GM18519 (cell line): Measurements from ENCODE around the gene MDM1.

Experiments
- ATAC-seq: cut with Tn5 transposase; IDR thresholded peaks from one replicate; pipeline ENCODE4 v1.9.1; 2021; ENCODE audit warnings: mild to moderate bottlenecking, moderate library complexity; ENCODE audit not compliant: unreplicated experiment, low FRiP score

MDM1 gene

DNA sequence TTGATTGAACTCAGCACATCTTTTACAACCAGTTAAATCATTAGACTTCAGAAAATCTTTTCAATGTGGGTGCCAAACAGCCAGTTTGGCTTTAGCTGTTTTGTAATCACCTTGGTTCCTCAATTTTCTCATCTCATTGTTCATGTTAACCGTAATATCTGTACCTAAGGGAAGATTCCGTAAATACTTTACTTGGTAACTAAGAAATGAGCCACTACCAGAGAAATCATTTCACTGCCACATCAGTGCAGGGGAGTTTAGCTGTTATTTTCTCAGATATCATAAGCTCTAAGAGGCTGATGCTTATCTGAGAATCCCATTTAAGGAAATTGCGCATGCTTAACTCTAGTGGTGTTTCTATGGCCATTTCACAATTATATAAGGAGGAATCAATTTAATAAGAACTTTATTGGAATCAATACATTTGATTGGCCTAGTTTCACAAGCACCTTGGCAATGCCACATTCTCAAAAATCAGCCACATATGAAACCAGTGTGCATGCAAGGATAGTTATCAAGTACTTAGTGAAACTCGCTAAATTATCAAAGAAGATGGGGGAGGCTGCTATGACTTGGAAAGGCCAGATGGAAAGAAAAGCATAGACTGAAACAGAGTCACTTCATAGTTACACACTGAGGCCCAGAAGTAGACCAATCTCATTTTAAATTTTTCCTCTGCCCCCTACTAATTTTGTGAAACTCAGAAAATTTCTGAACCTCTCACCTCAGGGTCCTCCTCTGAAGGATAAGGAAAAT lies 50.7 kb downstream of the MDM1 start:
- ATAC-seq, result no peak

DNA sequence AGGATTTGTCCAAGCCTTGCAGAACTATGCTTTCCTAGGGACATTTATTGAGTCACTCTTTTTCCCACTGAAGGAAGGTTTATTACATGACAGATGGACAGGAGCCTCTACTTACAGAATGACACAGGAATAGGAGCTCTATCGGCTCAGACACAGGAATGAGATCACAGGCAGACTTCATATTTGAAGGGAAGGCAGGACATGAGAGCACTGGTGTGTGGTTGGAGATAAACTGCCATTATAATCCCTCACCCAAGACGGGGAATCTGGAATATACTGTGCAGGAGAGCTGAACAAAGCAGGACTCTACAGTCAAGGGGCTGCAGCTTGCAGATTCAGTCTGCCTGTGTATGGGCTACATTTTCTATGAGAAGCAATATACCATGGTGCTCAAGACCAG lies 51.9 kb downstream of the MDM1 start:
- ATAC-seq, result no peak

DNA sequence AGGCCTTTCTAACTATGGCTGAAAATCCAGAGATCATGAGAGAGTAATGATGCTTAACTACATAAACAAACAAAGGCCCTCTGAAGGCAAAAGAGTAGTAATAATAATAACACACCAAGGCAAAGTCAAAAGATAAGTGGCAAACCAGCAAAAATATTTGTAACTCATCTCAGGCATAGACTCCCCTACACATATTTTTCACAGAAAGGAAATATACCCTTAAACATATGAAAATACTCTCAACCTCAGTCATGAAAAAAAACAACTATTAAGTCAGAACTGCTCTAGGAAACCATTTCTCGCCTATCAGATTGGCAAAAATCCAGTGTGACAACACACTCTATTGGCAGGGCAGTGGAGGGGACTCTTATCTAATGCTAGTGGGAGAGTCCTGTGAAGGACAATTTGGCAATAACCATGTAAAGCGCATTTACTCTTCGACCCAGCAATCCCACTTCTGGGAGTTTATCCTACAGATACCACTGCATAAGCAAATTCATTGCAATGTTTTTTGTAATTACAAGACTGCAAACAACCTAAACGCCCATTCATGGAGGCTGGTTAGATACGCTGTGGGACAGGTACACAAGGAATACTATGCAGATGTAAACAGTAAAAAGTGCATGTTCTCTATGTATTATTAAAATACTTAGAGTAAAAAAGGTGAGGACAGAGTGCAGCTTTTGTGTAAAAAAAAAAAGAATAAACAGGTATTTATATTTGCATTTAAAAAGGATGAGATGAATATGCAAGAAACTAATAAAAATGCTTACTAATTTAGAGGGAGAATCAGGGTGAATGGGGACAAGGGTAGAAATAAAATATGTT lies 52.7 kb downstream of the MDM1 start:
- ATAC-seq, result no peak

DNA sequence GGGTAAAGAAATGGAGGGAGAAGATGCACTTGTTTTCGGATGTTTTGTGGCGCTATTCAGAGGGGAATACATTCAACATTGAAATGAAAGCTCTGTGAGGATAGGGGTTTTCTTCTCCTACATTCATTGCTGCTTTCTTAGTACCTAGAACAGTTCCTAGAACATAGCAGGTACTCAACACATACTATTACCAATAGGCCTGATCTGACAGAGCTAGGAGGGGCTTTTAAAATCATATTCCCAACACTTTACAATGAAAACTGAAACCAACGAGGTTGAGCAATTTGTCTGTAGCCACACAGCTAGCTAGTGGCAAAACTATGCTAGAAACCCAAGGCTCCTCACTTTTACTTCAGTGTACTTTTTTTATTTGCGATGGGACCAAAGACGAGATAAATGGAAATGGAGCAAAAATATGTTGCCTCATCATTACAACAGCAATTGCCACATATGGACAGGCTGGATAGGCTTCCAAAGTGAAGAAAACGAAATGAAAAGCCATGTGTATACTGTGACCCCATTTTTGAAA lies 55.7 kb downstream of the MDM1 start:
- ATAC-seq, result no peak

DNA sequence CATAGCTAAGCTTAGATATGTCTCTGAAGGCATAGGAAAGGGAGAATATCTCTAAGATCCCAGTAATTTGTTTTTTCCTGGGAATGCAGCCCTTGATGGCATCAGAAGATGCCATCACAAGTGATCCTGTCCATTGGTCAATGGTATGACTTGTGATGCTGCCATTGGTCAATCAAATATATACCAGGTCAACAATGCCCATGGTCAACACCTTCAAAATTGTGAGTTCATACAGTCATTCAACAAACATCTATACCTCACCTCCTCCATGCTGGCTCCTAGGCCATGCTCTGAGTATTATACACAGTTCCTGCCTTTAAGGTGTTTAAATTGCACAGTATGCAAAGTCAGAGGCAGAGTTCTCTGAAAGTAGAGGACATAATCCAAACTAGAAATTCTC lies 59.4 kb downstream of the MDM1 start:
- ATAC-seq, result no peak

DNA sequence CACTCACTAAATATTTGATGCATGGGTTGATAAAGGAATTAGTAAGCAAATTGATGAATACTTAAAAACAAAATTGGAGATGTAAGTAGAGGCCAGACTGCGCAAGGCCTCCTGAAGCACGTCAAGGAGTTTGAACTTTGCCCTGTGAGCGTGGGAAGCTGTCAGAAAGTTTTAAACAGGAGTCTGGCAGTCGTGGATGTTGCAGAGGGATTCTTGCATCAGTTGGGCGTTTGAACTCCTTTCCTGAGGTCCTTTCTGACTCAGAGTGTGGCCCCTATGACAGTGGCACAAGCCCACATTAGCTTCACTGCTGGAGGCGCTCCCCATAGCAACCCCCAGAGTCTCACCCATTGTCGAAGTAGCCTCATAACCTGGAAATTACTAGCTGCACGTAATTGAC lies 60.8 kb downstream of the MDM1 start:
- no peak for ATAC-seq

DNA sequence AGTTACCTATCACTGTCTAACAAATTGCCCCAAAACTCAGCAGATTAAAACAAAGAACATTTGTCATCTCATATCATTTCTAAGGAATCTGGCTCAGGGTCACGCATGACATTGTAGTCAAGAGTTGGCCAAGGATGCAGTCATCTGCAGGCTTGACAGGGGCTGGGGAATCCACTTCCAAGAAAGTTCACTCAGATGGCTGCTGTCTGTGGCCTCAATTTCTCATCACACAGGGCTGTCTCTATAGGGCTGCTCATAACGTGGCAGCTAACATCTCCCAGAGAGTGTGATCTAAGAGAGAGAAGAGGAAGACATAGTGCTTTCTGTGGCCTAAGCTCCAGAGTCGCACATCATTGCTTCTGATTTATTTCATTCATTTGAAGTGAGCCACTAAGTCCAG lies 61.8 kb downstream of the MDM1 start:
- no peak for ATAC-seq

DNA sequence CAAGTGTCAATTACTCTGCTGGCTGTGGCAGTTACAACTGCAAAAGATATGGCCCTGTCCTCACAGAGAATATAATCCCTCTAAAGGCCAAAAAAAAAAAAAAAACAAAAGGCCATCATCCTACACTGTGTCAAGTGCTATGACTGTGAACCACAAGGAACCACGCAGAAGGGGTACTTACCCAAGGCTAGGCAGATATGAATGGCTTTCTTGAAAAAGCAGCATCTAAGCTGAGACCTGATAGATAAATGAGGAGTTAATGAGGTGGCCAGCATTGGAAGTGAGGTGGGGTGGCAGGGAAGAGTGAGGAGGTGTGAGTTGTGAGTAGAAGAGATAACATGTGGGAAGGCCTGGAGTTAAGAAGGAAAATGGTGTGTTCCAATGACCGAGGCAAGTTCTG lies 62.4 kb downstream of the MDM1 start:
- no peak for ATAC-seq

DNA sequence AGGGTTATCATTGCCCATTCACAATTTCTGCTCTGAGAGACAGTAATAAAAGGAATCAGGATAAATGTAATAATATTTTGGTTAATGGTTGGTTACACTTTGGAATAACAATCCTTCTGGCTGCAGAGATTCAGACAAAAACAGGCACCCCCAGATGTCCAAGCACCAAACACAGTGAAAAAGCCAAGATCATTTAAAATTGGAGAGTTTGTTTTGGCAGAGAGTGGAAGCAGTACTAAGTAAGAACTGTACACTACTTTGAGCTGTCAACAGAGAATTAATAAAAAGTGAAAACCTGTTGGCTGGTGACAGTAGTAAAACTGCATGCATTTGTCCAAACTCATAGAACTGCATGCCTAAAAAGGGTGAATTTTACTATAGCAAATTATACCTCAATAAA lies 63.2 kb downstream of the MDM1 start:
- ATAC-seq, result no peak

DNA sequence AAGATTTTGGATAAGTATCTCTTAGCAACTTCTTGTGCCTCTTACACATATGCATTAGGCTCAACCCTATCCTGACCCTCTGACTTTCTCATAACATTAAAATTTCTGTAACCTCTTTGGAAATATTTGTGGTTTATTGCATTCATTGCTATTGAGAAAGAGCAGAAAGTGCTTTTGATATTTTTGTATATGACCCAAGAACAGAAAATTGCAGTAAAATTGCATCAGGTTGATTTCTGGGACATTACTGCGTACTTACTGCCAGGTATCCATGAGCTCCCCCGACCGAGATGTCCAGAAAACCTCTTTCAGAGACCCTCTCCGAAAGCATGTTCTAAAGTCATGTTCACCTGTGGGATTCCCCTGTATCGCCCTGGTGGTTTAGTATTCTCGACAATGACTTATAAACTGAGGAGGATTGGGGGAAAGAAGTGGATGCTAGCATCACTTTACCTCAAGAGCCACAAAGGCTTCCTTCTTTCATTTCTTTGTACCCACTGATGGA lies 64.2 kb downstream of the MDM1 start:
- ATAC-seq, result no peak

DNA sequence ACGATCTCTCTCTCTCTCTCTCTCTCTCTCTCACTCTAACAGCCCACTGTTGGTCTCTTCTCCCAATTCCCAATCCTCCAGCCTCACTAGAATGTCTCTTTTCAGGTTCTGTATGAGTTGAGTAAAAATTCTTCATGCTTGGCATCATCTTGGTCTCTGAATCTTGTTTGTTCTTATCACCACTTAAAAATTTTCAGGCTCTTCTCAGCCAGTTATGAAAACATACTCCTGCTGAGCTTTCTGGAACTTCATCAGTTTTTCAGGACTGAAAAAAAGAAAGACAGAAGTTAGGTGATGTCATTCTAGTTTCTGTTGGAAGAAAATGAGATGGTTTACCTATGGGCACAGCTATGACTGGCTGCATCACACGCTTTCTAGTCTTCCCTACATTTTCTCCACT lies 67.3 kb downstream of the MDM1 start:
- no peak for ATAC-seq

DNA sequence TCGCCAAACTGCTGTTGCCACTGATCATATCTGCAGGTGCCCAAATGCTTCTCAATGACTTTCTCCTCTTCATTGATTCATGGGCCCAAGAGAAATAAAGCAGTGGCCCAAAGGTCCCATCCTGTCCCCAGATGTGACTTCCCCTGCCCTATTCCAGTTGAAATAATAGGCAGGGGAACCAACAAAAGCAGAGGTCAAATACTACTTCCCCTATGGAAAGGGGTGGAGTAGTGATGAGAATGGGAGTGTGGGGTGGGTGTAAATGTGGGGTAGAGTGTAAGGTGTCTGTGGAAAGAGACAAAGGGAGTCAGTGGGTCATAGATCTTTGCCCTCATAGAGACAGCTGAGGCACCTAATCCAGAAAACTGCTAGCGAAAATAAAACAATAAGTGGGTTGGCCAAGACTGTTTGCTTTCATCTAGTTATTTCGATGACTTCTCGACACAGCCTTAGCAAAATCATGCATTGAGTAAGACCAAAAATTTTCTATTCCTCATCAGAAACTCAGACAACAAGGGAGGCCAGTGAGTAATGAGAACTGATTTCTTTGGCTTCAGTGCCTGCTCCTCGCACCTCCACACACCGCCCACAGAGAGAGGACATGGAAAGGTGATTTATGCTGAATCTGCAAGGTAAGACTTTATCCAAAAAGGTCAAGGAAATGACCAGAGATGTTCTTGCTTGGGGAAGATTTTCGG lies 67.9 kb downstream of the MDM1 start:
- ATAC-seq, result no peak

DNA sequence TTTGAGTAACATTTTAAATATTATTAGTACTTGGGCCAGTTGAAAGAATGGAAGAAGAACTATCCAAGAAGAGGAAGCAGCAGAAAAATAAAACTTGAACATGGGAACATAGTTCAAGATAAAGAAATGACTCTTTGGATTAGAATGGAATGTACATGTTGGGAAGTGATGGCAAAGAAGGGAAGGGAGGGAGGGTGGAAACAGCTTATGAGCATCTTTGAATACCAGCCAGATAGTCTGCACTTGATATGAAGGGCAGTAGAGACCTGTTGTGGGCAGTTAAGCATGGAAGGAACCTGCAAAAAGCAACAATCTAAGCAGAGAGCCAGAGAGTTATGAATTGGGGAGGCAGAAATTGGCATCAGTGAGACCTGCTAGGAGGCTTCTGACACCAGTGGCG lies 68.8 kb downstream of the MDM1 start:
- ATAC-seq, result no peak

DNA sequence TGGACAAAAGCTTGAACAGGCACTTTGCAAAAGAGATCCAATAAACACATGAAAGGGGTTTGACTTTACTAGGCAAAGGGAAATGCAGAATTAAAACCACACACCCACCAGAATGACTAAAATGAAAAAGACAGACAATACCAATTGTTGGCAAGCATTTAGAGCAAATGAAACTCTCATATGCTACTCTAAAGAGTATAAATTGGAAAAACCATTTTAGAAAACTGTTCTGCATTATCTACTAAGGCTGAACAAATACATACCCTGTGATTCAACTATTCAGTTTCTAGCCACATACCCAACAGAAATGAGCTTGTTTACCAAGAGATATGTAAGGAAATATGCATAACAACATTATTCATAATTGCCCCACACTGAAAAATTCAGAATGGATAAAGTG lies 70.3 kb downstream of the MDM1 start:
- no peak for ATAC-seq

DNA sequence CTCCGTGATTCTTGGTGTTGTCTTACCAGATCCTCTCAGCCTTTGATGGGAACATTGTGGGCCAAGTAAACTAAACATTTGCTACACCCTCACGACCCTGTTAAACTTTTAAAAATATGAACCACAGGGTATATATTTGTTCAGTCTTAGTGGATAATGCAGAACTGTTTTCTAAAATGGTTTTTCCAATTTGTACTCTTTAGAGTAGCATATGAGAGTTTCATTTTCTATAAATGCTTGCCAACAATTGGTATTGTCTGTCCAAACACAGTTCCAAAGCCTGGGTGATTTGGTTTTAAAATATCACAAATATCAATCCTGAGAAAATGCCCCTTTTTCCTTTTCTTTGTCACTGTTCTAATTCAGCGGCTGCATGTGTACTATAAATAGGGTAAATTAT lies 72.0 kb downstream of the MDM1 start:
- ATAC-seq, result no peak

DNA sequence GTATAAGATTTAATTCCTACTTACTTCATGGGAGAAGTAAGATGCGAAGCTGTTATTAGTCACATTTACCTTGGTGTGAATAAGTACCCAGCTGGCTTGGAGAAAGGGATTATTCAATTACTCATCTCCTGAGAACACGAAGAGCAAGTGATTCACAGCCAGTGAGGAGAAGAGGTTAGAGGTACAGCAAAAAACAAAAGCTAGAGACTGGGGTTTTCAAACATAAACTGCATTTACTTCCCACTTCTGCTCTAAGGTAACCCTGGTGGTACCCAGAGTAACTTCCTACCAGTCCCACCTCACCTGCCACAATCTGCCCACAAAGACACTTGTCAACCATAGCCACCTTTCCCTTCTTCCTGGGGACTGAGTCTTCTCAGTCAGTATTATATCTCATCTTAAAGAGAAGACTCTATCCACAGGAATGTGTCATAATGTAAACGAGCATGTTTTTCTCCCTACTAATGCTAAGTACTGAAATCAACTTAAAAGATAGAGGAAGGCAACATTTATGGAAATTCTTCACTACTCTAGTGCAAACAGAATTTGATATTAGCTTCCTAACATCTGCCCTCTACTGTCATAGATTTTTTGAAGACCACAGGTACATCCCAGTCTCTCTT lies 72.7 kb downstream of the MDM1 start:
- ATAC-seq, result no peak

DNA sequence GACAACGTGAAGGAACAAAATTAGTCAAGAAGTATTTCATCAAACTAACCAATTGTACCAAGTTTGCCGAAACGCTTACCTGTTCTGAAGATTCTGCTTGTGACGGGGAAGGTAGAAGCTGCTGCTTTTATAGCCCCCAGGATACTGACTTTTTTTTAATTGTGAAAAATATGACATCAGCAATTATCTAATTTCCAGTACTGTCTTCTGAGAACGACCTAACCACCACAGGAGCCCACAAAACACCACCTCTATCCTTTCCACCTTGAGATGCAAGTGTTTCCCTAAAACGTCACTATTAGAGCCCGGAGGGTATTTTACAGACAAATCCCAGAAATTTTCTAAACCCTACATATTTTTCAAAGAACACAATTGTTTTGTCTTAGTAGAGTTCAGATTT lies 78.7 kb downstream of the MDM1 start, which contains the start of gene IL22:
Gene IL22, minus strand, starts transcription at position 101 of the 400 bp plus-strand sequence. CDS start 156 bp downstream, outside the sequence.
- ATAC-seq, result no peak

DNA sequence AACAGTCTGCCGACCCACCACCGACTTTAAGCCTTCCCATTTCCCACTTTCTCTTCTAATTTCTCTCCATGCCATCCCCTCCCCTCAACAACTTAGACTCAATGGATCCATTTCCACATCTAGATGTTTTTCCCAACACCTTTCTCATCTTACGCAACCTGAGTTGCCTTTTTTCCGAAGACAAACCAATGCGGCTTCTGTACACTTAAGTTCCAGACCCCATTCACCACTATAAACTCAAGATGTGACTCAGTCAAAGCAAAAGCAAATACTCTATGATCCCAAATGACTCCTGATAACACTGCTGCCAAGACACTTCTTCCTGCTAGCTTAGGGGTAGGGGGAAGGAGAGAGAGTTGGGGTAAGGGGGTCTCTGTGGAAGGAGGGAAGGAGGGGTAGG lies 80.1 kb downstream of the MDM1 start:
- ATAC-seq, result no peak

DNA sequence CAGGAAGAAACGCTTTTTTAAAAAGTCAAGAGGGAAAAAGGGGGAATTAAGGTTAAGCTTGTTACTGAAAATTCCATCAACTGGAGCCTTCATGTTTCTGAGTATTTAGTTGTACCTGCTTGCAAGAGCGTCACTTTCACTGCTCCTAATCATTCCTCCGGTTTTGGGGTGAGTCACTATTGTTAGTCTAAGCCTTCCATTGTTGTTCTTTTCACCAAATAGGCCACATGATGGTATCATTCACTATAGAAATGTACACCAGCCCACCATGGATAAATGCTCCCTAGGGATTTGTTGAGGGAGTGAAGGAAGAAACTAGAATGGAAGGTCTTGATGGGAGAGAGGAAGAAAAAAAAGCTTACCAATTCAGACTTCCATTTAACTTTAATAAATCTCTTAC lies 81.7 kb downstream of the MDM1 start:
- no peak for ATAC-seq

DNA sequence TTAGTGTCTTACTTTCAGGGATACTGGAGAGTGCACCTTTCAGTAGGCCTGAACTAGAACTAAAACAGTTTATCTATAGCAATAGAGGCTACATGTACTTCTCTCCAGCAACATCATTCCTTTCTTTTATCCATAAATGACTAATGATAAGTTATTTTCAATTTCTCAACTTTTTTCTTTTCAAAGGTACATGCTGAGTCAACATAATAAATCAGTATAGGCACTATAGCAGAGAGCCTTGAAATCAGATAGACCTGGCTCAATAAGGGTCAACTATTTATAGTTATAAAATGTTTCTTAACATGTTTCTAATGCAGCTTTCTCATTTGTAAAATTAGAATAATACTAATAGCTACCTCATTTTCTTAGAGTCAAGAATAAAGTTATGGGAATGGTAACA lies 84.4 kb downstream of the MDM1 start:
- ATAC-seq, result no peak
